B cell (primary cell): ENCODE data around the gene MRPS27. TPM values are rescaled to one million over a fixed set of nuclear protein-coding genes. Genes with fewer than 3 reads are reported as not detected.

Source experiments
- ATAC-seq: fragments of 200-7000 bp; cut with Tn5 transposase; one replicate; pipeline ENCODE4 v1.10.0; 2021; ENCODE audit warnings: low read depth, mild to moderate bottlenecking, moderate number of reproducible peaks, moderate library complexity
- CTCF ChIA-PET: fragments of 350-600 bp; sonication (Branson Sonifier 250); formaldehyde crosslinking; loops from one replicate; lab custom pipeline; 2021; ENCODE audit warnings: antibody characterized with exemption, inconsistent platforms; lab: Charles Lee
- POLR2A ChIA-PET: fragments of 350-600 bp; sonication (Branson Sonifier 250); formaldehyde crosslinking; loops from one replicate; lab custom pipeline; 2021; ENCODE audit warnings: antibody characterized with exemption; lab: Charles Lee
- DNase-seq: peaks from one replicate; pipeline ENCODE4 v3.0.0; 2013
- H2AFZ ChIP-seq: 2 replicates; pipeline ENCODE4 v1.6.1; 2012; ENCODE audit warnings: mild to moderate bottlenecking, low read depth, low read length; ENCODE audit not compliant: insufficient read depth, poor library complexity, severe bottlenecking
- H3K27ac ChIP-seq, 2 donors: 1 replicate in 1 of 2; 2 replicates in 1 of 2; pipeline ENCODE4 v1.5.1; 2012 to 2013; ENCODE audit warnings: low read length in 2 of 2, mild to moderate bottlenecking in 2 of 2, moderate library complexity in 1 of 2
- H3K27me3 ChIP-seq, 4 experiments: fragments of 200-600 bp in 1 of 4; sonication (generic) in 1 of 4; replicated peaks in 1 of 4; 1 replicate in 2 of 4; 2 replicates in 2 of 4; pipeline versions ENCODE4 v1.6.1 to v1.7.0; 2013 to 2016; ENCODE audit warnings: low read length in 3 of 4, mild to moderate bottlenecking in 2 of 4, mixed read lengths in 1 of 4, moderate library complexity in 1 of 4; ENCODE audit not compliant: insufficient read depth in 4 of 4, control insufficient read depth in 3 of 4; ENCODE audit errors: control extremely low read depth in 1 of 4
- H3K36me3 ChIP-seq, 2 experiments: replicated peaks in 1 of 2; 1 replicate in 1 of 2; 2 replicates in 1 of 2; pipeline versions ENCODE4 v1.6.1 to v1.7.1; 2013; ENCODE audit warnings: low read length in 1 of 2; ENCODE audit not compliant: insufficient read depth in 2 of 2, control insufficient read depth in 1 of 2; ENCODE audit errors: control extremely low read depth in 1 of 2, extremely low read depth in 1 of 2
- H3K4me1 ChIP-seq, 2 donors: fragments of 200-600 bp in 1 of 2; sonication (generic) in 1 of 2; 1 replicate in 1 of 2; 2 replicates in 1 of 2; pipeline versions ENCODE4 v1.5.1 to v1.6.1; 2013 to 2017; ENCODE audit warnings: low read length in 2 of 2; ENCODE audit not compliant: control insufficient read depth in 2 of 2, insufficient read depth in 2 of 2
- H3K4me2 ChIP-seq: replicated peaks from 2 replicates; pipeline ENCODE3; 2012; ENCODE audit warnings: mild to moderate bottlenecking, low read depth, low read length; ENCODE audit not compliant: poor library complexity, severe bottlenecking
- H3K4me3 ChIP-seq, 5 experiments: fragments of 200-600 bp in 1 of 5; sonication (generic) in 1 of 5; 1 replicate in 3 of 5; 2 replicates in 2 of 5; pipeline versions ENCODE4 v1.5.1 to v1.7.0; 2011 to 2016; ENCODE audit warnings: low read length in 4 of 5, mild to moderate bottlenecking in 4 of 5, low read depth in 2 of 5, control low read depth in 1 of 5, moderate library complexity in 1 of 5; ENCODE audit not compliant: insufficient read depth in 1 of 5; ENCODE audit errors: control extremely low read depth in 1 of 5, extremely low read depth in 1 of 5
- H3K79me2 ChIP-seq: fragments of 200-600 bp; sonication (generic); one replicate; pipeline ENCODE4 v1.6.0; 2016; ENCODE audit warnings: low read length; ENCODE audit not compliant: control insufficient read depth, insufficient read depth
- H3K9ac ChIP-seq: fragments of 200-600 bp; sonication (generic); 2 replicates; pipeline ENCODE4 v1.6.1; 2017; ENCODE audit warnings: mild to moderate bottlenecking, low read length, moderate library complexity
- H3K9me3 ChIP-seq, 3 donors: one replicate each; pipeline versions ENCODE4 v1.6.1 to v1.7.1; 2013; ENCODE audit warnings: low read length in 2 of 3; ENCODE audit not compliant: control insufficient read depth in 2 of 3, insufficient read depth in 1 of 3; ENCODE audit errors: control extremely low read depth in 1 of 3
- H4K20me1 ChIP-seq: 2 replicates; pipeline ENCODE4 v1.6.0; 2012; ENCODE audit warnings: mild to moderate bottlenecking, low read length; ENCODE audit not compliant: insufficient read depth, control insufficient read depth, poor library complexity, severe bottlenecking
- H3K27ac Mint-ChIP-seq: one replicate; pipeline ENCODE4 v1.8.0; 2021; ENCODE audit warnings: mixed read lengths
- H3K27me3 Mint-ChIP-seq: one replicate; pipeline ENCODE4 v1.8.0; 2021; ENCODE audit warnings: mixed read lengths
- H3K4me1 Mint-ChIP-seq: one replicate; pipeline ENCODE4 v1.8.0; 2021; ENCODE audit warnings: mixed read lengths
- H3K4me3 Mint-ChIP-seq: one replicate; pipeline ENCODE4 v1.8.0; 2021; ENCODE audit warnings: mixed read lengths
- H3K9me3 Mint-ChIP-seq: one replicate; pipeline ENCODE4 v1.8.0; 2022; ENCODE audit warnings: mixed read lengths; ENCODE audit not compliant: insufficient read depth
- EZH2 ChIP-seq: IDR thresholded peaks from 2 replicates; pipeline ENCODE4 v1.6.1; 2012; ENCODE audit warnings: borderline replicate concordance, low read depth, mild to moderate bottlenecking, moderate library complexity, low read length; ENCODE audit not compliant: insufficient read depth, poor library complexity, severe bottlenecking
- WGBS: methylation state at CpG from one replicate; pipeline ENCODE4 v1.1.5; 2013; ENCODE audit warnings: missing lambda C conversion rate; ENCODE audit not compliant: insufficient coverage; 5-methylcytosine and 5-hydroxymethylcytosine counted together
- intact Hi-C: fragments of 100-400 bp; cut with micrococcal nuclease; formaldehyde crosslinking; loops from one replicate; pipeline ENCODE4 v1.10.0; 2022
- polyA plus RNA-seq: library from polyadenylated mRNA; depleted of rRNA; stranded (reverse); fragments of >200 nt; gene quantifications from 2 replicates; pipeline ENCODE4 v1.2.3, GENCODE V29; 2012
- total RNA-seq, 2 donors: library from RNA; stranded (reverse); fragments of 120-200 nt in 1 of 2; gene quantifications; 1 replicate in 1 of 2; 2 replicates in 1 of 2; pipeline versions ENCODE4 v1.2.3 to v1.2.4, GENCODE V29; 2013 to 2022
- TF ChIP-seq, protein P1 (sequence below): fragments of 200-600 bp; IDR thresholded peaks from one replicate; pipeline ENCODE4 v1.8.0; 2022; ENCODE audit warnings: antibody characterized with exemption, mild to moderate bottlenecking

Gene MRPS27
- total and polyA plus RNA-seq, 2 donors (not counting 1 experiment from before 2014, with no cell fraction given) = 33.4 to 58.3 TPM

DNA sequence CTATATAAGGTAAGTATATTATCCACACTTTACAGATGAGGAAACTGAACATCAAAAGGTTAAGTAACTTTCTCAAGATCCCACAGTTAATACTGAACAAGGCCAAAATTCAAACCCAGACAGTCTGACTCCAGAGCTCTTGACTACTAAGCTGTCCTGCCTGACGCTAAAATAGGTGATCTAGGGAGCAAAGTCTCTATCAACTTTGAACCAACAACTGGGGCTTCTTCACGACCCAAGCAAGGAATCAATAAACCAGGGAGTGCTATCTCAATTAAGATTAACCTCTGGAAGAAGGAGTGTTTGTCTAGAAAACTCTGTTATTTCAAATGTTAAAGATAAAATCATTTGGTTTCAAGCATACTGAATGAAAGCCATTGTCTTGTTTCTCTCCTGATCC is 64.4 kb downstream of the MRPS27 start:
- Histone ChIP-seq H2AFZ (no peak overlapping the region), H3K9me3 (no peaks in the 10 kb centered on the region), H3K27me3 (no peaks in the 10 kb centered on the region), H3K36me3 (peaks cover 7 to 11% of the 10 kb centered on the region in 2 experiments), H3K79me2 (peaks cover 9% of the 10 kb centered on the region), H4K20me1 (no peaks in the 10 kb centered on the region), H3K4me1 (no peaks in the 10 kb centered on the region), H3K4me3 (no peak overlapping the region), H3K27ac (no peak overlapping the region), H3K9ac (no peak overlapping the region), H3K4me2 (no peak overlapping the region)
- H3K9me3 Mint-ChIP-seq = no peaks in the 10 kb centered on the region
- H3K4me1 Mint-ChIP-seq = peaks cover 10% of the 10 kb centered on the region
- ATAC-seq (no peak), DNase-seq (no peak)
- H3K4me3 Mint-ChIP-seq = no peak overlapping the region
- no peak overlapping the region for H3K27ac Mint-ChIP-seq
- intact Hi-C loops = no loop called here
- CTCF ChIA-PET = no interaction called here
- 100% methylated on average over 1 of the region's 2 CpGs for WGBS
- H3K27me3 Mint-ChIP-seq = no peaks in the 10 kb centered on the region
- TF ChIP-seq, protein P1, sequence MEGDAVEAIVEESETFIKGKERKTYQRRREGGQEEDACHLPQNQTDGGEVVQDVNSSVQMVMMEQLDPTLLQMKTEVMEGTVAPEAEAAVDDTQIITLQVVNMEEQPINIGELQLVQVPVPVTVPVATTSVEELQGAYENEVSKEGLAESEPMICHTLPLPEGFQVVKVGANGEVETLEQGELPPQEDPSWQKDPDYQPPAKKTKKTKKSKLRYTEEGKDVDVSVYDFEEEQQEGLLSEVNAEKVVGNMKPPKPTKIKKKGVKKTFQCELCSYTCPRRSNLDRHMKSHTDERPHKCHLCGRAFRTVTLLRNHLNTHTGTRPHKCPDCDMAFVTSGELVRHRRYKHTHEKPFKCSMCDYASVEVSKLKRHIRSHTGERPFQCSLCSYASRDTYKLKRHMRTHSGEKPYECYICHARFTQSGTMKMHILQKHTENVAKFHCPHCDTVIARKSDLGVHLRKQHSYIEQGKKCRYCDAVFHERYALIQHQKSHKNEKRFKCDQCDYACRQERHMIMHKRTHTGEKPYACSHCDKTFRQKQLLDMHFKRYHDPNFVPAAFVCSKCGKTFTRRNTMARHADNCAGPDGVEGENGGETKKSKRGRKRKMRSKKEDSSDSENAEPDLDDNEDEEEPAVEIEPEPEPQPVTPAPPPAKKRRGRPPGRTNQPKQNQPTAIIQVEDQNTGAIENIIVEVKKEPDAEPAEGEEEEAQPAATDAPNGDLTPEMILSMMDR = no peak
- no peak for TF ChIP-seq EZH2
- POLR2A ChIA-PET = no interaction called here

DNA sequence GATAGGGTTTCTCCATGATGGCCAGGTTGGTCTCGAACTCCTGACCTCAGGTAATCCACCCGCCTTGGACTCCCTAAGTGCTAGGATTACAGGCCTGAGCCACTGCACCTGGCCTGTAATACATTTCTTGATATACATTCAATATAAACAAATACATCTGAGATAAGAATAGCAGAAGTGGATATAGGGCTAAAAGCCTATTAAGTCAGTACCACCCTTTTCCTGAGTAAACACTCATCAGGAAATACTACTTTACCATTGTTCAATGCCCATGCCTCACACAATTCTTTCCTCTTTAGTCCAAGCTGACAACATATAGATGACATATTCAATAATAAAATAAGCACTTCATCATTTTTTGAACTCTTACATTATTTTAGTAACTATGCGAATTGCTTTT is 64.8 kb downstream of the MRPS27 start:
- DNase-seq = no peak
- Mint-ChIP-seq H3K27ac (no peak overlapping the region), H3K4me1 (peaks cover 10% of the 10 kb centered on the region), H3K27me3 (no peaks in the 10 kb centered on the region), H3K4me3 (no peak overlapping the region), H3K9me3 (no peaks in the 10 kb centered on the region)
- peaks cover 7 to 12% of the 10 kb centered on the region in 2 experiments for H3K36me3 ChIP-seq
- CTCF ChIA-PET = no interaction called here
- TF ChIP-seq, protein P1 = no peak
- no peak for TF ChIP-seq EZH2
- no peaks in the 10 kb centered on the region for H3K4me1 ChIP-seq
- no peak overlapping the region for H3K27ac ChIP-seq
- WGBS = 100% methylated on average over 1 of the region's 3 CpGs
- H3K27me3 ChIP-seq = no peaks in the 10 kb centered on the region
- H3K4me2 ChIP-seq = no peak overlapping the region
- H3K9me3 ChIP-seq = no peaks in the 10 kb centered on the region
- no peak for ATAC-seq
- POLR2A ChIA-PET = no interaction called here
- H2AFZ ChIP-seq = no peak overlapping the region
- H3K9ac ChIP-seq = no peak overlapping the region
- intact Hi-C loops = no loop called here
- H3K4me3 ChIP-seq = no peak overlapping the region
- no peaks in the 10 kb centered on the region for H4K20me1 ChIP-seq
- H3K79me2 ChIP-seq = peaks cover 9% of the 10 kb centered on the region
